Smooth muscle cell of trachea (primary cell): Measurements from ENCODE around the gene FAM228A. TPM values are rescaled to one million over a fixed set of nuclear protein-coding genes. Genes with fewer than 3 reads are reported as not detected.

Experiments
- total RNA-seq: library from RNA; depleted of rRNA; stranded (reverse); fragments of >200 nt; gene quantifications from 2 replicates; pipeline ENCODE4 v1.2.1, GENCODE V29; 2014

FAM228A gene
- total RNA-seq = 1.3 and 6.0 TPM in 2 replicates

DNA sequence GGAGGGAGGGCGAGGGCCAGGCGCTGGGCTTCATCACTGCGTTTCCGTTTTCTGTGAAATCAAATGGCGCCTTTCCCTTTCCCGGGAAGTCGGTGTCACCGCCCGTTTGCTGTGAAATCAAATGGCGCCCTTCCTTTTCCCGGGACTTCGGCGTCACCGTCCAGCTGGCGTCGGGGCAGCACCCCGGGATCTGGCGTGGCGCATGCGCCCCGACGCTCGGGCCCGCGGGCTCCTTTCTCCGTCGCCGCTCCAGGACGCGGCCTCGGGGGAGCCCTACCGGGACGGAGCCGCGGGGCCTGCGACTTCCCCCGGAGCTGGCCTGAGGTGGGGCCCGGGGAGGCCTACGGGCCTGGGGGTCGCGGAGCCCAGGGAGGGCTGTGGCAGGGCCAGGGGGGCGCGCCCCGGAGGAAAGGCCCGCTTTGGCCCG, at the start of gene FAM228A:
Gene FAM228A, plus strand, starts transcription at position 203 of the 427 bp plus-strand sequence. CDS start 428 bp downstream, outside the sequence.

Other genes starting within 250 kb of the FAM228A start
- 7.9 and 18.8 TPM in 2 replicates for gene ATAD2B, start 247.9 kb upstream of the FAM228A start, total RNA-seq
- 13.4 and 13.5 TPM in 2 replicates for gene UBXN2A, start 234.6 kb upstream of the FAM228A start, total RNA-seq
- gene MFSD2B, start 165.0 kb upstream of the FAM228A start, total RNA-seq = 0.17 TPM in 1 of 2 replicates, not detected in the other
- 11.2 and 12.2 TPM in 2 replicates for gene WDCP, start 127.7 kb upstream of the FAM228A start, total RNA-seq
- 10.1 and 10.9 TPM in 2 replicates for gene FKBP1B, start 125.3 kb upstream of the FAM228A start, total RNA-seq
- gene SF3B6, start 98.7 kb upstream of the FAM228A start, total RNA-seq = 101 and 194 TPM in 2 replicates
- gene TP53I3, start 90.2 kb upstream of the FAM228A start, total RNA-seq = 59.9 and 88.3 TPM in 2 replicates
- gene PFN4, start 51.7 kb upstream of the FAM228A start, total RNA-seq = 0.44 and 0.83 TPM in 2 replicates
- gene FAM228B, start 51.6 kb upstream of the FAM228A start, total RNA-seq = 6.3 and 9.3 TPM in 2 replicates
- 33.7 and 36.2 TPM in 2 replicates for gene ITSN2, start 185.5 kb downstream of the FAM228A start, total RNA-seq